Bronchial smooth muscle cell (primary cell): ENCODE results near the gene CGGBP1. TPM values are rescaled to one million over a fixed set of nuclear protein-coding genes. Genes with fewer than 3 reads are reported as not detected.

Experiments
- total RNA-seq: library from RNA; depleted of rRNA; stranded (reverse); fragments of >200 nt; gene quantifications from 2 replicates; pipeline ENCODE4 v1.2.1, GENCODE V29; 2014

Gene CGGBP1, protein sequence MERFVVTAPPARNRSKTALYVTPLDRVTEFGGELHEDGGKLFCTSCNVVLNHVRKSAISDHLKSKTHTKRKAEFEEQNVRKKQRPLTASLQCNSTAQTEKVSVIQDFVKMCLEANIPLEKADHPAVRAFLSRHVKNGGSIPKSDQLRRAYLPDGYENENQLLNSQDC
- total RNA-seq: 27.6 and 33.1 TPM in 2 replicates

GRCh38 chr3:88058581-88059379 is at the start of gene CGGBP1, which contains the start of gene ZNF654:
Gene CGGBP1, minus strand, starts transcription at chr3:88059005. Its CDS starts 3,029 bp downstream, at chr3:88055976.
Gene ZNF654, plus strand, starts transcription at chr3:88059255. Its CDS starts 65 bp downstream, at chr3:88059320.

Other genes with a start within 250 kb of the CGGBP1 start
- 8.4 and 15.0 TPM in 2 replicates for gene ZNF654, start 250 bp upstream of the CGGBP1 start, total RNA-seq
- 29.8 and 30.1 TPM in 2 replicates for gene C3orf38, start 91.0 kb upstream of the CGGBP1 start, total RNA-seq